Activated naive CD8-positive, alpha-beta T cell treated with anti-CD3 and anti-CD28 coated beads, Interleukin-2, amount 50 U/mL, for 24 hours (primary cell): ENCODE data around the gene SLAMF1.
A peak's percentile ranks its signal among the peaks of the same experiment; 100 is the strongest.
"Not testable (repeated sequence)": the region's sequence is repeated elsewhere in the genome, so short reads cannot be mapped to it uniquely, and the experiment has no call there.

Experiments used
- ATAC-seq: fragments of 150-1000 bp; cut with Tn5 transposase; one replicate; pipeline ENCODE4 v1.10.0; 2021
- DNase-seq: peaks from one replicate; pipeline ENCODE4 v3.0.0; 2021
- H3K27ac Mint-ChIP-seq: one replicate; pipeline ENCODE4 v1.8.0; 2021; ENCODE audit warnings: mild to moderate bottlenecking, mixed read lengths
- H3K27me3 Mint-ChIP-seq: one replicate; pipeline ENCODE4 v1.8.0; 2021; ENCODE audit warnings: mixed read lengths
- H3K36me3 Mint-ChIP-seq: one replicate; pipeline ENCODE4 v1.8.0; 2021; ENCODE audit warnings: low read depth, mixed read lengths
- H3K4me1 Mint-ChIP-seq: one replicate; pipeline ENCODE4 v1.8.0; 2021; ENCODE audit warnings: mixed read lengths
- H3K4me3 Mint-ChIP-seq: one replicate; pipeline ENCODE4 v1.8.0; 2021; ENCODE audit warnings: mild to moderate bottlenecking, moderate library complexity, mixed read lengths
- H3K9me3 Mint-ChIP-seq: one replicate; pipeline ENCODE4 v1.8.0; 2021; ENCODE audit warnings: mixed read lengths

Gene SLAMF1

GRCh38 chr1:160646711-160647328 is at the start of gene SLAMF1:
SLAMF1 (minus strand) TSS chr1:160647044; CDS start chr1:160646945, 99 bp downstream.
- H3K27me3 Mint-ChIP-seq, result no peaks in the 10 kb centered on the region
- peaks cover 59% of the 10 kb centered on the region for H3K36me3 Mint-ChIP-seq
- peak within 1 kb of the TSS; percentile 95 for H3K27ac Mint-ChIP-seq
- peak; percentile 84 for ATAC-seq
- DNase-seq, result peak; percentile 58
- no peaks in the 10 kb centered on the region for H3K9me3 Mint-ChIP-seq
- H3K4me1 Mint-ChIP-seq, result peaks cover 65% of the 10 kb centered on the region
- H3K4me3 Mint-ChIP-seq, result peak within 1 kb of the TSS; percentile 100

- Mint-ChIP-seq H3K4me1 (peaks cover 80% of the 10 kb centered on the region), H3K27ac (peak overlapping the region; percentile 52), H3K36me3 (peaks cover 67% of the 10 kb centered on the region), H3K4me3 (peak overlapping the region; percentile 14)
- H3K27me3 Mint-ChIP-seq, H3K9me3 Mint-ChIP-seq, DNase-seq, ATAC-seq: not testable (repeated sequence)
Measured at GRCh38 chr1:160692390-160692789, 45.5 kb upstream of the SLAMF1 start.

GRCh38 chr1:160685266-160685665 is 38.4 kb upstream of the SLAMF1 start:
- H3K27me3 Mint-ChIP-seq, result no peaks in the 10 kb centered on the region
- H3K4me3 Mint-ChIP-seq, result peak overlapping the region; percentile 51
- ATAC-seq, result no peak
- H3K9me3 Mint-ChIP-seq, result no peaks in the 10 kb centered on the region
- H3K36me3 Mint-ChIP-seq, result peaks cover 95% of the 10 kb centered on the region
- H3K27ac Mint-ChIP-seq, result peak overlapping the region; percentile 78
- DNase-seq, result no peak
- peaks cover 91% of the 10 kb centered on the region for H3K4me1 Mint-ChIP-seq

GRCh38 chr1:160682983-160683865 is 36.4 kb upstream of the SLAMF1 start:
- DNase-seq (no peak), ATAC-seq (peak; percentile 44)
- Mint-ChIP-seq H3K36me3 (peaks cover 94% of the 10 kb centered on the region), H3K4me3 (peak overlapping the region; percentile 54), H3K27ac (peak overlapping the region; percentile 78), H3K4me1 (peaks cover 72% of the 10 kb centered on the region), H3K9me3 (no peaks in the 10 kb centered on the region), H3K27me3 (no peaks in the 10 kb centered on the region)

- Mint-ChIP-seq H3K27ac (peak overlapping the region; percentile 78), H3K9me3 (no peaks in the 10 kb centered on the region), H3K27me3 (no peaks in the 10 kb centered on the region), H3K36me3 (peaks cover 93% of the 10 kb centered on the region), H3K4me3 (no peak overlapping the region), H3K4me1 (peaks cover 69% of the 10 kb centered on the region)
- ATAC-seq (no peak), DNase-seq (no peak)
Measured at GRCh38 chr1:160681891-160682140, 35.0 kb upstream of the SLAMF1 start.

GRCh38 chr1:160681066-160681890 is 34.4 kb upstream of the SLAMF1 start:
- ATAC-seq (peak; percentile 68), DNase-seq (peak; percentile 87)
- Mint-ChIP-seq H3K27ac (peak overlapping the region; percentile 78), H3K4me3 (no peak overlapping the region), H3K36me3 (peaks cover 89% of the 10 kb centered on the region), H3K9me3 (no peaks in the 10 kb centered on the region), H3K27me3 (no peaks in the 10 kb centered on the region), H3K4me1 (peaks cover 67% of the 10 kb centered on the region)

- Mint-ChIP-seq H3K27ac (peak overlapping the region; percentile 76), H3K36me3 (peaks cover 83% of the 10 kb centered on the region), H3K4me3 (no peak overlapping the region), H3K9me3 (no peaks in the 10 kb centered on the region), H3K27me3 (no peaks in the 10 kb centered on the region), H3K4me1 (peaks cover 66% of the 10 kb centered on the region)
- no peak for ATAC-seq
- DNase-seq, result no peak
Measured at GRCh38 chr1:160680399-160680798, 33.6 kb upstream of the SLAMF1 start.

GRCh38 chr1:160679893-160680292 is 33.0 kb upstream of the SLAMF1 start:
- ATAC-seq (no peak), DNase-seq (no peak)
- peaks cover 61% of the 10 kb centered on the region for H3K4me1 Mint-ChIP-seq
- H3K27ac Mint-ChIP-seq, result peak overlapping the region; percentile 20
- H3K4me3 Mint-ChIP-seq, result no peak overlapping the region
- H3K27me3 Mint-ChIP-seq, result no peaks in the 10 kb centered on the region
- H3K9me3 Mint-ChIP-seq, result no peaks in the 10 kb centered on the region
- H3K36me3 Mint-ChIP-seq, result peaks cover 77% of the 10 kb centered on the region

- Mint-ChIP-seq H3K27ac (peak overlapping the region; percentile 67), H3K9me3 (no peaks in the 10 kb centered on the region), H3K4me3 (no peak overlapping the region), H3K27me3 (no peaks in the 10 kb centered on the region), H3K4me1 (peaks cover 33% of the 10 kb centered on the region), H3K36me3 (peaks cover 51% of the 10 kb centered on the region)
- ATAC-seq, result no peak
- DNase-seq, result no peak
Measured at GRCh38 chr1:160676869-160677597, 30.2 kb upstream of the SLAMF1 start.

- peaks cover 44% of the 10 kb centered on the region for H3K36me3 Mint-ChIP-seq
- peak; percentile 65 for ATAC-seq
- H3K27ac Mint-ChIP-seq, result peak overlapping the region; percentile 64
- H3K4me3 Mint-ChIP-seq, result no peak overlapping the region
- peak; percentile 78 for DNase-seq
- no peaks in the 10 kb centered on the region for H3K27me3 Mint-ChIP-seq
- H3K4me1 Mint-ChIP-seq, result peaks cover 29% of the 10 kb centered on the region
- H3K9me3 Mint-ChIP-seq, result peaks cover under 1% of the 10 kb centered on the region
Measured at GRCh38 chr1:160675641-160676410, 29.0 kb upstream of the SLAMF1 start.

GRCh38 chr1:160674415-160674814 is 27.6 kb upstream of the SLAMF1 start:
- Mint-ChIP-seq H3K4me1 (peaks cover 33% of the 10 kb centered on the region), H3K4me3 (no peak overlapping the region), H3K9me3 (peaks cover 9% of the 10 kb centered on the region), H3K36me3 (peaks cover 41% of the 10 kb centered on the region), H3K27ac (no peak overlapping the region), H3K27me3 (no peaks in the 10 kb centered on the region)
- DNase-seq (no peak), ATAC-seq (no peak)

- peak; percentile 38 for ATAC-seq
- H3K36me3 Mint-ChIP-seq, result peaks cover 37% of the 10 kb centered on the region
- H3K9me3 Mint-ChIP-seq, result peaks cover 18% of the 10 kb centered on the region
- H3K4me3 Mint-ChIP-seq, result no peak overlapping the region
- H3K27me3 Mint-ChIP-seq, result no peaks in the 10 kb centered on the region
- DNase-seq, result no peak
- peaks cover 35% of the 10 kb centered on the region for H3K4me1 Mint-ChIP-seq
- no peak overlapping the region for H3K27ac Mint-ChIP-seq
Measured at GRCh38 chr1:160672789-160673695, 26.2 kb upstream of the SLAMF1 start.
